GM12874 (cell line): ENCODE measurements around the gene CXCL12.

Experiments
- TF ChIP-seq, protein P1 (sequence below): IDR thresholded peaks from 2 replicates; pipeline ENCODE4 v1.5.1; 2011; ENCODE audit warnings: low read depth, mild to moderate bottlenecking, control low read depth, low read length, moderate library complexity; ENCODE audit not compliant: insufficient read depth

The CXCL12 gene

GRCh38 chr10:44368637-44369036, 16.3 kb downstream of the CXCL12 start:
- TF ChIP-seq, protein P1, sequence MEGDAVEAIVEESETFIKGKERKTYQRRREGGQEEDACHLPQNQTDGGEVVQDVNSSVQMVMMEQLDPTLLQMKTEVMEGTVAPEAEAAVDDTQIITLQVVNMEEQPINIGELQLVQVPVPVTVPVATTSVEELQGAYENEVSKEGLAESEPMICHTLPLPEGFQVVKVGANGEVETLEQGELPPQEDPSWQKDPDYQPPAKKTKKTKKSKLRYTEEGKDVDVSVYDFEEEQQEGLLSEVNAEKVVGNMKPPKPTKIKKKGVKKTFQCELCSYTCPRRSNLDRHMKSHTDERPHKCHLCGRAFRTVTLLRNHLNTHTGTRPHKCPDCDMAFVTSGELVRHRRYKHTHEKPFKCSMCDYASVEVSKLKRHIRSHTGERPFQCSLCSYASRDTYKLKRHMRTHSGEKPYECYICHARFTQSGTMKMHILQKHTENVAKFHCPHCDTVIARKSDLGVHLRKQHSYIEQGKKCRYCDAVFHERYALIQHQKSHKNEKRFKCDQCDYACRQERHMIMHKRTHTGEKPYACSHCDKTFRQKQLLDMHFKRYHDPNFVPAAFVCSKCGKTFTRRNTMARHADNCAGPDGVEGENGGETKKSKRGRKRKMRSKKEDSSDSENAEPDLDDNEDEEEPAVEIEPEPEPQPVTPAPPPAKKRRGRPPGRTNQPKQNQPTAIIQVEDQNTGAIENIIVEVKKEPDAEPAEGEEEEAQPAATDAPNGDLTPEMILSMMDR: no peak

DNA sequence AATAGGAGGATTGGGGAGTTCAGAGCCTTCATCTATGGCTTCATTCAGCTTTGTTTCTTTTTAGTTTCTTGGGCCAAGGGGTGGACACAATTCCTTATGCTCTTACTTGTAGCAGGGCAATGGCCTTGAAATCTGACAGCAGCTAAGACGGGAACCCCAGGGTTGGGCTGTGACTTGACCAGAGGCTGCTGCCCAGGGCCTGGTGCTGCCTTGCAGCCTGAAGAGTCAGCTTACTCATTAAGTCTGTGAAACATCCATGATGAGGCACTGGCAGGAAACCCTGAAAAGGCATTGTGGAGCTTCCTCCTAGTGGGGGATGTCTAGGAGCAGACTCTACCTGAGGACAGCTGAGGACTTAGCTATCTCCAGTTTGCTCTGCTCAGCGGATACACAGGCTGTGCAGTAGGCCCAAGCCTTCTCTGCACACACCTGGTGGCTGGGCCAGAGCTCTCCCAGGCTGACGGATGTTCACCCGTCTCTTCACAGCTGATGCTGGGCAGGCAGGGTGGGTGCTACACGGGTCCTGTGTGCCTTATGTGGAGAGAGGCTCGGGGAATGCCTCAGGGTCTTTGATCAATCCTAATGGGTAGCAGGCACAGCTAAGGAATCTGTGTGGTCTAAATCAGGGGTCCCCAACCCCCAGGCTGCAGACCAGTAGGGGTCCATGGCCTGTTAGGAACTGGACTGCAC, 17.8 kb downstream of the CXCL12 start:
- TF ChIP-seq, protein P1: no peak

- TF ChIP-seq, protein P1: no peak
These were observed 20.3 kb downstream of the CXCL12 start for GRCh38 chr10:44364566-44364965.

GRCh38 chr10:44363716-44364115, 21.2 kb downstream of the CXCL12 start:
- TF ChIP-seq, protein P1: no peak

- TF ChIP-seq, protein P1: no peak
These were observed 21.8 kb downstream of the CXCL12 start for GRCh38 chr10:44362866-44363711.

DNA sequence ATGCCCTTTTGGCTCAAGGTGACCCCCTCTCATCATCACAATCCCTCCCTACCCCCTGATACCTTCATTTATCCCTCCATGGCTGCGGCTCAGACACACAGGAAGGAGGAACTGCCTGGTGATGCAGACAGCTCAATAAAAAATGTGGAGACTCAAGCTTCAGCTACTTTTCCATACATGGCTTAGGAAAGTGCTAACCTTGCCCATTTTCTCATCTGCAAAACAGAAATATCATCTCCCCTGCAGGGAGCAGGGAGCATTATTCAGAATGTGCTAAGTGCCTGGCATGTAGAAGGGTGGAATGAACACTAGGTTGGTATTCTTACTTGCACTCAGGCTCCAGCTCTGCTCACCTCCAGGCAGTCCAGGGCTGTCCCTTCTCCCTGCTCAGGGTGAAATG, 23.8 kb downstream of the CXCL12 start:
- TF ChIP-seq, protein P1: no peak

- TF ChIP-seq, protein P1: no peak
These were observed 26.7 kb downstream of the CXCL12 start for GRCh38 chr10:44358080-44358771.
